ENCODE results near the gene IL1R2. TPM values are rescaled to one million over a fixed set of nuclear protein-coding genes. Genes with fewer than 3 reads are reported as not detected.
A peak's percentile ranks its signal among the peaks of the same experiment; 100 is the strongest.

IL1R2 gene
- total and polyA plus RNA-seq, 9 of the 15 experiments (the other 6 are each of a cell fraction or from before 2014, with no cell fraction given) = 0.13 TPM; not detected in 8

DNA sequence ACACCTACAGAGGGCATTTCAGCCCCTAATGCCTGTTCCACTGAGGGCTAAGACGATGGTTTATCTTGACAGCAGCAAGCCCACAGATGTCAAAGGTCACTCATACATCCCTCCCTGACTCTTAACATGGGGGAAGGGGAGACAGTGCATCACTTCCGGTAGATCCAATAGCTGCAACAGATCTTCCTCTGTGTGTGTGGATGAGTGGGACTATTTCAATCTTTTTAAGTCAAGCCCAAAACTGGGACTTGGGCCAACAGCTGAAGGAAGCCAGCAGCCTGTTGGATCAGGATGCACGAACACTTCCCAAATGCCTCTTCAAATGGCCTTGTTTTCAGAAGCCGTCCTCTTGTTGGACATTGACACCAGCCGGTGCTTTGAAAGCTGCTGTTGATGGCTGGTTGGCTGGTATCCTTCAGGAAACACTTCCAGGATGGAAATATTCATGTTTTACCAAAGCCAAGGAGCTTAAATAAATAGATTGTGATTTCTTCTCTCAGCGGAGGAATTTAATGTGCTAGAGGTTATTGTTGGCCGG lies 59.2 kb downstream of the IL1R2 start (continued):
- TF ChIP-seq, protein P1, sequence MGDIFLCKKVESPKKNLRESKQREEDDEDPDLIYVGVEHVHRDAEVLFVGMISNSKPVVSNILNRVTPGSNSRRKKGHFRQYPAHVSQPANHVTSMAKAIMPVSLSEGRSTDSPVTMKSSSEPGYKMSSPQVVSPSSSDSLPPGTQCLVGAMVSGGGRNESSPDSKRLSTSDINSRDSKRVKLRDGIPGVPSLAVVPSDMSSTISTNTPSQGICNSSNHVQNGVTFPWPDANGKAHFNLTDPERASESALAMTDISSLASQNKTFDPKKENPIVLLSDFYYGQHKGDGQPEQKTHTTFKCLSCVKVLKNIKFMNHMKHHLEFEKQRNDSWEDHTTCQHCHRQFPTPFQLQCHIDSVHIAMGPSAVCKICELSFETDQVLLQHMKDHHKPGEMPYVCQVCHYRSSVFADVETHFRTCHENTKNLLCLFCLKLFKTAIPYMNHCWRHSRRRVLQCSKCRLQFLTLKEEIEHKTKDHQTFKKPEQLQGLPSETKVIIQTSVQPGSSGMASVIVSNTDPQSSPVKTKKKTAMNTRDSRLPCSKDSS (IDR thresholded peaks at IDR 0.05; ENCODE audit: low read depth, partially characterized antibody) = no peak
- TF ChIP-seq RBM34 (IDR thresholded peaks at IDR 0.05; ENCODE audit: borderline replicate concordance, insufficient read depth, low read length) (no peak), HDAC3 (IDR thresholded peaks at IDR 0.05; ENCODE audit: borderline replicate concordance, partially characterized antibody) (peak; percentile 54), ZNF408 (CRISPR knock-in tag; IDR thresholded peaks at IDR 0.05; ENCODE audit: low read depth) (no peak), TRIM24 (IDR thresholded peaks at IDR 0.05) (peak; percentile 44 to 45; a peak in 2 of 4 replicates), ARID1B (IDR thresholded peaks at IDR 0.05) (peak; percentile 68), MTA2 (IDR thresholded peaks at IDR 0.05; ENCODE audit: low read depth) (no peak), XRCC3 (IDR thresholded peaks at IDR 0.05) (no peak), GTF2F1 (IDR thresholded peaks at IDR 0.05; ENCODE audit: low read depth, low read length) (no peak), ATF1 (CRISPR knock-in tag; IDR thresholded peaks at IDR 0.05) (no peak), ATF1 (tag; IDR thresholded peaks at IDR 0.05) (peak; percentile 63), CBX3 (IDR thresholded peaks at IDR 0.05; ENCODE audit: borderline replicate concordance in 1 of 2, low read length in 2 of 2) (peak in 1 of 2 experiments; percentile 38; a peak in 1 of 3 replicates), DACH1 (IDR thresholded peaks at IDR 0.05; ENCODE audit: partially characterized antibody) (peak; percentile 36), RCOR1 (IDR thresholded peaks at IDR 0.05; ENCODE audit: borderline replicate concordance in 1 of 2, low read depth in 2 of 2, low read length in 2 of 2) (peak in 1 of 2 experiments; percentile 86; a peak in 1 of 4 replicates), MYNN (IDR thresholded peaks at IDR 0.05) (0 out of 2 replicates have a peak, but pooled peaks have one; percentile 49), MYNN (CRISPR knock-in tag; IDR thresholded peaks at IDR 0.05) (no peak), NCOR1 (IDR thresholded peaks at IDR 0.05) (peak; percentile 55; the same call in 1 of the 2 replicates), TRIM28 (IDR thresholded peaks at IDR 0.05) (0 out of 2 replicates have a peak, but pooled peaks have one; percentile 29), CCAR2 (IDR thresholded peaks at IDR 0.05; ENCODE audit: low read depth, low read length) (no peak), ZNF740 (CRISPR knock-in tag; IDR thresholded peaks at IDR 0.05) (no peak), ZNF740 (tag; IDR thresholded peaks at IDR 0.05) (no peak), SMARCA4 (IDR thresholded peaks at IDR 0.05) (0 out of 2 replicates have a peak, but pooled peaks have one; percentile 22), CC2D1A (IDR thresholded peaks at IDR 0.05) (peak; percentile 92; the same call in 1 of the 2 replicates), ZNF77 (CRISPR knock-in tag; IDR thresholded peaks at IDR 0.05) (no peak), KLF16 (IDR thresholded peaks at IDR 0.05) (no peak), FOXA1 (IDR thresholded peaks at IDR 0.05; ENCODE audit: borderline replicate concordance) (no peak), FOSL1 (tag; conservative IDR thresholded peaks at IDR 0.05) (0 out of 2 replicates have a peak, but pooled peaks have one; percentile 23)
- TF ChIP-seq, protein P2, sequence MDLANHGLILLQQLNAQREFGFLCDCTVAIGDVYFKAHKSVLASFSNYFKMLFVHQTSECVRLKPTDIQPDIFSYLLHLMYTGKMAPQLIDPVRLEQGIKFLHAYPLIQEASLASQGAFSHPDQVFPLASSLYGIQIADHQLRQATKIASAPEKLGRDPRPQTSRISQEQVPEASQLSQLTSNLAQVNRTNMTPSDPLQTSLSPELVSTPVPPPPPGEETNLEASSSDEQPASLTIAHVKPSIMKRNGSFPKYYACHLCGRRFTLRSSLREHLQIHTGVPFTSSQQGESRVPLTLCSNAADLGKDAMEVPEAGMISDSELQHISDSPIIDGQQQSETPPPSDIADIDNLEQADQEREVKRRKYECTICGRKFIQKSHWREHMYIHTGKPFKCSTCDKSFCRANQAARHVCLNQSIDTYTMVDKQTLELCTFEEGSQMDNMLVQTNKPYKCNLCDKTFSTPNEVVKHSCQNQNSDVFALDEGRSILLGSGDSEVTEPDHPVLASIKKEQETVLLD (IDR thresholded peaks at IDR 0.05) = 0 out of 2 replicates have a peak, but pooled peaks have one; percentile 34
- TF ChIP-seq, protein P3, sequence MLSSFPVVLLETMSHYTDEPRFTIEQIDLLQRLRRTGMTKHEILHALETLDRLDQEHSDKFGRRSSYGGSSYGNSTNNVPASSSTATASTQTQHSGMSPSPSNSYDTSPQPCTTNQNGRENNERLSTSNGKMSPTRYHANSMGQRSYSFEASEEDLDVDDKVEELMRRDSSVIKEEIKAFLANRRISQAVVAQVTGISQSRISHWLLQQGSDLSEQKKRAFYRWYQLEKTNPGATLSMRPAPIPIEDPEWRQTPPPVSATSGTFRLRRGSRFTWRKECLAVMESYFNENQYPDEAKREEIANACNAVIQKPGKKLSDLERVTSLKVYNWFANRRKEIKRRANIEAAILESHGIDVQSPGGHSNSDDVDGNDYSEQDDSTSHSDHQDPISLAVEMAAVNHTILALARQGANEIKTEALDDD (IDR thresholded peaks at IDR 0.05) = peak; percentile 66; the same call in 1 of the 2 replicates

All from K562 (cell line).